ENCODE results near the gene SYNRG.

Gene SYNRG

GRCh38 chr17:37502009-37502936, 106.9 kb downstream of the SYNRG start:
- no peak for ATAC-seq

- ATAC-seq, result no peak
These were observed 108.8 kb downstream of the SYNRG start for GRCh38 chr17:37500378-37500777.

- no peak for ATAC-seq
These were observed 114.2 kb downstream of the SYNRG start for GRCh38 chr17:37494971-37495370.

GRCh38 chr17:37494401-37494831, 114.8 kb downstream of the SYNRG start:
- no peak for ATAC-seq

- ATAC-seq, result no peak
These were observed 115.8 kb downstream of the SYNRG start for GRCh38 chr17:37493249-37494027.

GRCh38 chr17:37492167-37492566, 117.1 kb downstream of the SYNRG start:
- ATAC-seq, result no peak

- ATAC-seq, result no peak
These were observed 118.3 kb downstream of the SYNRG start for GRCh38 chr17:37490638-37491614.

- ATAC-seq, result peak; percentile 46 to 49
These were observed 119.1 kb downstream of the SYNRG start for GRCh38 chr17:37490022-37490587.

GRCh38 chr17:37489197-37490001, 119.8 kb downstream of the SYNRG start, which contains the start of gene DUSP14:
TSS of gene DUSP14 (plus strand) at chr17:37489891. CDS start at chr17:37512273, 22,382 bp downstream.
- ATAC-seq, result peak; percentile 73 to 83

- peak; percentile 61 to 65 for ATAC-seq
These were observed 120.5 kb downstream of the SYNRG start for GRCh38 chr17:37488607-37489196.

- ATAC-seq, result peak in 1 of 2 donors; percentile 11
These were observed 121.1 kb downstream of the SYNRG start for GRCh38 chr17:37488009-37488604.

GRCh38 chr17:37485938-37486570, 123.2 kb downstream of the SYNRG start:
- no peak for ATAC-seq

- no peak for ATAC-seq
These were observed 125.7 kb downstream of the SYNRG start for GRCh38 chr17:37483311-37484039.

GRCh38 chr17:37481001-37481665, 128.1 kb downstream of the SYNRG start:
- no peak for ATAC-seq

GRCh38 chr17:37480427-37480826, 128.8 kb downstream of the SYNRG start:
- no peak for ATAC-seq

- ATAC-seq, result no peak
These were observed 130.2 kb downstream of the SYNRG start for GRCh38 chr17:37479025-37479424.

- no peak for ATAC-seq
These were observed 131.0 kb downstream of the SYNRG start for GRCh38 chr17:37478187-37478586.

GRCh38 chr17:37476431-37477120, 132.6 kb downstream of the SYNRG start:
- ATAC-seq, result no peak
